GM18508 (cell line): ENCODE measurements around the gene PTPRF.

Experiments
- ATAC-seq: cut with Tn5 transposase; IDR thresholded peaks from one replicate; pipeline ENCODE4 v1.9.1; 2021; ENCODE audit warnings: moderate number of reproducible peaks; ENCODE audit not compliant: insufficient read depth, unreplicated experiment

The PTPRF gene

GRCh38 chr1:43549921-43550597, 19.4 kb downstream of the PTPRF start:
- no peak for ATAC-seq

DNA sequence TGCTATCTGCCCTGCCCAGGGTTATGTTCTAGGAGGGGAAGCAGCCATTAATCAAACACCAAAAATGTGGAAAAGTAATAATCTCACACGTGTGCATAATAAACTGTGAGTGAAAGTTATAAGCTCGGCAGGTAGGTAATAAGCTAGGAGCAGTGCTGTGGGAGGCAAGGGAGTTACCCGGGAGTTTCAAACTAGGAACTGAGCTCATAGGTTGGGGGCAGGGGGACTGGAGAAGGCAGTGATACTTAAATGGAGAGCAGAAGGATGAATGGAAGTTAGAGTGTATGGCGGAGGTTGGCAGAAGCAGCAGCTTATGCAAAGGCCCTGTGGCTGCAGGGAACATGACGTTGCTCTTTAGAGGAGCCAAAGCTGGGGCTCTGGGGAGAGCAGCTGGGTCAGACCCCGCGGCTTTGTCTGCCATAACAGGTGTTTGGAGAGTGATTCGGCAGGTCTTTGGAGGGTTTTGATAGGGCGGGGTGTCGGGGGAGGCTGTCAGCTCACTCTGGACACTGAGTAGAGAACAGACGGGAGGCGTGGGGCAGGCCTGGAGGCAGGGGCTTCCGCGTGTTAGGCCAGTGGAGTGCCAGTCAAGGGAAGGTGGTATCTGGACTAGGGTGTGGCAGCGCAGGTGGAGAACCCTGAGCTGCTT, 20.0 kb downstream of the PTPRF start:
- no peak for ATAC-seq

DNA sequence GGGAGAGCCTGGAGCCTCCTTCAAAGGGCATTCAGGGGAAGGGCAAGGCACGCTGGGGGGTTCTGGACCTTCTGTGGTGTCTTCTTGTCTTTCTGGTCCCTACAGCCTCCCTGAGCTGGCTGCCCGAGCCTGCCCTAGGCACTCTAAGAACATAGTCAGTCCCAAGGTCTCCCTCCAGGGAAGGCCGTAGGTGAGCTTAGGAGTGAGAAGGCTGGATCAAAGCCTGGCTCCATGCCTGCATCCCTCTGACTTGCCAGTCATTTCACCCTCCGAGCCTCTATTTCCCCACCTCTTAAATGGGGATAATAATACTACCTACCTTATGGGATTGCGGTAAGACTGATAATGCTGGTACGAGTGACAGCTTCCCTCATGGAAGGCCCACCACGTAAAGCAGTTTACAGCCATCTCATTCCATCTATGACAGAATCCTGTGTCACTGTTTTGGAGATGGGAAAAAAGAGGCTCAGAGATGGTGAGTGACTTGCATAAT, 20.8 kb downstream of the PTPRF start:
- ATAC-seq: no peak

- no peak for ATAC-seq
Measured at GRCh38 chr1:43552059-43552742, 21.5 kb downstream of the PTPRF start.

GRCh38 chr1:43552813-43553212, 22.1 kb downstream of the PTPRF start:
- ATAC-seq: no peak

DNA sequence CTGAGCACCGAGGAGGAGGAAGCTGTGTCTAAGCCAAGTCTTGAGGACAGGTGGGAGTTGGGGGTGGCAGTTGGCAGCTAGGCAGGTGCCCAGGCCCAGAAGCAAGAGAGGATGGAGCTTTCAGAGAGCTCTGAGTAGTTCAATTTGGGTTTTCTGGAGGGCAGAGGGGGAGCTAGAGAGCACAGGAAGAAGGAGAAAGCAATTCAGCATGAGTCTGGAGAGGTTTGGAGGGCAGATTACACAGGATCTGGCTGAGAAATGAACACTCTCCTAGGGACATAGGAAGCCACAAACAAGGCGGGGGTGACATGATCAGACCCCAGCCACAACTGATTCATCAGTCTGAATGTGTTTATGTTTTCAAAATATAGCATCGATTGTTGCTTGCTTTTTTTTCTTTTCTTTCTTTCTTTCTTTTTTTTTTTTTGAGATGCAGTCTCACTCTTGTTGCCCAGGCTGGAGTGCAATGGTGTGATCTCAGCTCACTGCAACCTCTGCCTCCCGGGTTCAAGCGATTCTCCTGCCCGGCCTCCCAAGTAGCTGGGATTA, 23.8 kb downstream of the PTPRF start:
- ATAC-seq: no peak

DNA sequence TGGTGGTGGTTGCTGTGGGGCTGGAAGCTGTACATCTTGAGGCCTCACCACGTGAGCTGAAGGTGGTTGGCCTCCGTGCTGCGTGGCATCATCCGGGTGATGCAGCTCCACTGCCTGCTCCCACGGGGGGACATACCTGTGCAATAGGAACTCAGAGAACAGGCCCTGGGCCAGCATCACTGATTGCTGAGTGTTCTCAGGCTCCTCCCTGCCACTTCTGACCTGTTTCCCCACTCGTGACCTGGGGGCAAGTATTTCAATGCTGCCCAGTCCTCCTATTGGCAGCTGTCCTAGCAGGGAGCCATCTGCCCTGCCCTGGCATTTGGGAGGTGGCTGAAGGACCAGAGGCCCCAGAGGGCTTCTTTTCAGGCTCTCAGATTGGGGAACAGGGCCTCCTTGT, 26.1 kb downstream of the PTPRF start:
- no peak for ATAC-seq

GRCh38 chr1:43557744-43558245, 27.1 kb downstream of the PTPRF start:
- ATAC-seq: no peak

DNA sequence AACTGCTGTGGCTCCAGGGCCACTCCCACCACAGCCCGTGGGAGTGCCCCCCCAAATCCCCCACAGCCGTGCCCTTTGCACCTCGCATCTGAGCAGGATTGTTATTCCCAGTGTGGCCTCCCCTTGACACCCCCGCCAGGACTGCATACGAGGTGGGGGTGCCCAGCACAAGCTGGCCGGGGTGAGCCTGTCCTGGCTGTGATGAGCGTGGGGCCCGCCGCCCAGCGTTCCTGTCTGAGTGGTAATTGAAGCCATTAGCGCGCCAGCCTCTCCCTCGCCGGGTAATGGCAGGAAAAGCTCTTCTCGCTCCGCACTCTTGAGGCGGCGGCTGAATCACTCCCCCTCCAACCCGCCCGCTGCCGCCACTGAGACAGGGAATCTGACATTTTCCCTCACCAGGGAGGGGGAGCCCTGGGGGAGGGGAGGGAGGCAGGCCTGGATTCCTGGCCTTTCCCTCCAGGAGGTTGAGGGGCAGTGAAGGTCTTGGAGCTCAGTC, 27.7 kb downstream of the PTPRF start:
- no peak for ATAC-seq

- no peak for ATAC-seq
Measured at GRCh38 chr1:43559714-43560113, 29.0 kb downstream of the PTPRF start.

GRCh38 chr1:43560286-43560685, 29.6 kb downstream of the PTPRF start:
- ATAC-seq: no peak

- no peak for ATAC-seq
Measured at GRCh38 chr1:43563876-43564539, 33.3 kb downstream of the PTPRF start.

GRCh38 chr1:43564551-43565348, 34.1 kb downstream of the PTPRF start:
- no peak for ATAC-seq

DNA sequence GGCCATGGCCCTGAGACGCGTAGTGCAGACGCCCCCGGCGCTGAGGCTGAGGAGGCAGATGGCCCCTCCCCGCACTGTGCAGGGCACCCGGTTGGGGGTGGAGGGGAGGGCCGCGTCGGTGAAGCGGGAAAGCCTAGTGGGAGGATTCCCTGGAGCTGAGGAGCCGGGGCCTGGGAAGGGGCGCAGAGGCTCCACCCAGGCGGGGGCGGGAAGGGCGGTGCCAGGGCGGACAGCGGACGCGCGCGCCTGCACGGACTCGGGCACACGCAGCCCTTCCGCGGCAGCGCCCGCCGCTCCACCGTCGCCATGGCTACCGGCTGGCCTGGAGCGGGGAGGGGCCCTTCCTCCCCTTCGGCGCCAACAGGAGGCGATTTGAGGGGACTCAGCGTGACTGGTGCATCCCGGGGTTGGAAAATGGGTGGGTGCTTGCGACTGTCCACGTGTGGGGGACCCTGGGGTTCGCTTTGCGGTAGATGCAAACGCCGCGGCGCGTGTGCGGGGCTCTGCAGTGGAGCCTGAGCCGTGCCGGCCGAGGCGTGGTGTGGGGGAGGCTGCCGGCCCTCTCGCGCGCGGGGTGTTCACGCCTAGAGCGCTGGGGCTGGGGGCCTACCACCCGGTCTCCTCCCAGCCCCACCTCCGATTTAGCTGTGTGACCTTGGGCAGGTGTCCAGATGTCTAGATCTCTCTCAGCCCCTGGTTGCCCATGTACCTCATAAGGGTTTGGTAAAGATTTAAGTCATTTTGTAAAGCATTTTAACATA, 35.1 kb downstream of the PTPRF start:
- ATAC-seq: no peak

- no peak for ATAC-seq
Measured at GRCh38 chr1:43566382-43567044, 35.8 kb downstream of the PTPRF start.

GRCh38 chr1:43569175-43569574, 38.5 kb downstream of the PTPRF start:
- no peak for ATAC-seq

- no peak for ATAC-seq
Measured at GRCh38 chr1:43570277-43570676, 39.6 kb downstream of the PTPRF start.

- ATAC-seq: no peak
Measured at GRCh38 chr1:43570715-43571114, 40.0 kb downstream of the PTPRF start.
